GM19455 (cell line): ENCODE measurements around the gene KDM2B.
A peak's percentile ranks its signal among the peaks of the same experiment; 100 is the strongest.

Experiments
- ATAC-seq: cut with Tn5 transposase; IDR thresholded peaks from one replicate; pipeline ENCODE4 v1.9.1; 2021; ENCODE audit not compliant: unreplicated experiment

Gene KDM2B

DNA sequence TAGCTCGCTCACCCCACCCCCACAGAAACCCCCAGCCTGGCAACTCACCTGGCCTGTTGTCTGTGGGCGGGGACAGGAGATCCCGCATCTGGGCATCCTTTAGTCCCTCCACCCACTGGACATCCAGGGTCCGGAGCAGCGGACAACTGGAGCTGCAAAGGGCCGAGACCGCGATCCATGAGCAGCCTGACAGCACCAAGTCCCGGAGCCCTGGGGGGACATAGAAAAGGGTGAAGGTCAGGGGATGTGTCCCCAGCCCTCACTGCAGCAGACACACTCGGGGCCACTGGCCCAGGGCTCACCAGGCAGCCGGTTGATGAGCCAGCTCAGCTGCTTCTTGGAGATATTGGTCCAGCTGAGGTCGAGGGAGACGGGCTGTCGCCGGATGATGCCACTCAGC lies 140.1 kb downstream of the KDM2B start:
- no peak for ATAC-seq

- no peak for ATAC-seq
Measured at GRCh38 chr12:121439715-121440114, 141.1 kb downstream of the KDM2B start.

- ATAC-seq = no peak
Measured at GRCh38 chr12:121438905-121439304, 141.9 kb downstream of the KDM2B start.

- ATAC-seq = no peak
Measured at GRCh38 chr12:121436706-121437105, 144.1 kb downstream of the KDM2B start.

DNA sequence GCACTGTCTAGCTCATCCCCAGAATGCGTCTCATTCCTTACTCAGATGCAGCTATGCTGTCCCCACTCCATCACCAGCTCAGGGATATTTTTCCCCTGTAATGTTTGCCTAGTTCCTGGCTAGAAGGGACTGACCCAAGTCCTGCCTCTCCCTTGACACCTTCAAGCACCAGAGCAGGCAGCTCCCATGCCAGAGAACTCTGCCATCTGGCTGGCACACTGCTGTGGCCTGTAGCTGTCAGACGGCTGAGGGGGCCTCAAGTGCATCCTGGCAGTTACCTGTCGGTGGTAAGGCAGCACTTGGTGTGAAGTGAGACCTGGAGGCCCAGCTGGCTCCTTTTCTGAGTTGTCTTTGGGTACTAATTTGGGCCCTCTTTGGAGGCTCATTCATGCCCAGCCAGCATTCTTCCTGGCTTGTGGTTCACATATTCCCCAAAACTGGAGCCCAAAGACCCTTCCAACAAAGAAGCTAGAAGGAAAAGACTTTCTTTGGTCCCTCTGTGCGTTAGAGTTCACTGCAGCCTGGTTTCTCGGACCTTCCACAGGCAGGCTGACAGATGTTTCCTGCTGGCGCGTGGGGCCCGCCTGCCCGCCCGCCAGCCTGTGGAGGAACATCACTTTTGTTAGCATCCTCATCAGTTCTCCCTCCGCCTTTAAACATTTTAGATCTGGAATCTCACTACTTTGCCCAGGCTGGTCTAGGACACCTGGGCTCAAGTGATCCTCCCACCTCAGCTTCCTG lies 147.9 kb downstream of the KDM2B start:
- ATAC-seq = no peak

- ATAC-seq = no peak
Measured at GRCh38 chr12:121430833-121431415, 149.9 kb downstream of the KDM2B start.

DNA sequence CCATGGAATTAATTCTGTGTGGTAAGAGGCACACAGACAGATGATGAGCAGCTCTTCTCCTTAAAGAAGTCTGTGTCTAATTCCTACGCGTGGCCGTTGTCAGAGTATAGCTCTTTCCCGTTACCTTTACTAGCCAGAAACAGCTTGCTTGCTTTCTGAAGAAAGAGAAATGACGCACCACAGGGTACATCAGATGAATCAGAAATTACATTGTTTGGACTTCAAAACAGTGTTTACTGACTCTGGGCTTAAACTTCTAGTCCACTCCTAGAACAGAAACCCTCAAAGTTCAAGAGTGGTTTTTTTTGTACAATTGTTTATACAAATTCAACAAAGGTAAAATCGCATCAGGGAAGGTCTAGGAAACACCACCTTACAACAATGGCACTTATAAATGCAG lies 151.9 kb downstream of the KDM2B start:
- no peak for ATAC-seq

DNA sequence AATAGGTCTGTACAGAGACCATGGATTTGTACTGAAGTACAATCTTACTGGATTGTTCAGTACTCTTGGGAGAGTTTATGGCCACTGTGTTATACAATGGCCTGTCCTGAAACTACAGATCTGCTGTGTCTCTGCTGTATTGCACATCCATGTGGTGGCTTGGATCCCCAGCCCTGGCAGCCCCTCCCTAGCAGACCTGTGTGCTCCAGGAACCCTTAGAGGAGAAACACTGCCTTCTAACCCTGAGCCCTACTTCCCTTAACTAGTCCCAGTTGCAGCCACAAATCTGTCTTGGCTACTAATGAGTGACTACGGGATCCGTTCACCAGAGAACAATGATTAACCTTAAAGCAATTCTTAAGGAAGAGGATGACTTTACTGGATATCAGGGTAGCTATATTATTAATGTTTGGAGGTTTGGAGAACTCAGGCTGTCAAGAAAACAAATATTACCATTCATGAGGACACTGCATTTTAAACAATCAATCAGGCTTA lies 153.2 kb downstream of the KDM2B start:
- ATAC-seq = no peak

DNA sequence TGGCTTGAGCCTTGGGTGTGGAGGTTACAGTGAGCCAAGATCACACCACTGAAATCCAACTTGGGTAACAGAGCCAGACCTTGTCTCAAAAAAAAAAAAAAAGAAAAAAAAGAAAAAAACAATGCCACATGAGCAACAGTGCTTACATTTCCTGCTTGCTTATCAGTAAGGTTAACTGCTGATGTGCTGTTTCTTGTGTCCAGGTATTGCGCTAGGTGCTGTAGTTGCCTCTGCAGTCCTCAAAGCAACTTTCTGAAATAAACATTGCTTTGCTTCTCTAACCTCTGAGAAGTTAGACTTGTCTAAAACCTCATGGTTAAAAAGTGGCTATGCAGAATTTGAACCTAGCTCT lies 156.2 kb downstream of the KDM2B start:
- no peak for ATAC-seq

- no peak for ATAC-seq
Measured at GRCh38 chr12:121423682-121424623, 156.9 kb downstream of the KDM2B start.

DNA sequence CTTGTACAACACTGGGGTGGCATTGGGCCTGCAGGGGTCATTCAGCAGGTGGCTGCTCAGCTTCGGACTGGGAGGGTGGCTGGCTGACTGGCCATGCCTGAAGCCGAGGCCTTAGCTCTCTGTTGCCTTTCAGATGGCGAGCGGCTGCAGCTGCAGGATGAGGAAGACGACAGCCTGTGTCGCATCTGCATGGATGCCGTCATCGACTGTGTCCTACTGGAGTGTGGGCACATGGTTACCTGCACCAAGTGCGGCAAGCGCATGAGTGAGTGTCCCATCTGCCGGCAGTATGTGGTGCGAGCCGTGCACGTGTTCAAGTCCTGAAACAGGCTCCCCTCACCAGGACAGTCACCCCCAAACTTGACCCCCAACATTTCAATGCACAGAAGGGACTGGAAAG lies 157.6 kb downstream of the KDM2B start:
- ATAC-seq = no peak

- ATAC-seq = no peak
Measured at GRCh38 chr12:121420109-121420508, 160.7 kb downstream of the KDM2B start.

DNA sequence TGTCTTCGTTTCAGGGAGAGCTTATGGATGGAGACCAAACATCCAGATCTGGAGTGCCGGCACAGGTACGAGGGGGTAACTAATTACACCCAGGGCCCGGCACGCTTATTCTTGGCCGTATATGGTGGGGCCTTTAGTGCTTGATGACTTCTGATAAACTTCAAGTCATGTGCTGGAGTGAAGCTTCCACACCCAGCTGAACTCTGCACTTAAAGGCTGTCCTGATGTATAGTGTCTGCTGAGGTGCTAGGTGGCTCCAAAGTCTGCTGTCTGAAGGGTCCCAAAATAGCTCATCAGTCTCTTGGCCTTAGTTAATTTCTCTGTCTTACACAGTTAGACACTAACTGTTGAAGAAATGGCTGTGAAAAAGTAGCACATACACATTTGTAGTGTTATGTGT lies 163.0 kb downstream of the KDM2B start:
- no peak for ATAC-seq

DNA sequence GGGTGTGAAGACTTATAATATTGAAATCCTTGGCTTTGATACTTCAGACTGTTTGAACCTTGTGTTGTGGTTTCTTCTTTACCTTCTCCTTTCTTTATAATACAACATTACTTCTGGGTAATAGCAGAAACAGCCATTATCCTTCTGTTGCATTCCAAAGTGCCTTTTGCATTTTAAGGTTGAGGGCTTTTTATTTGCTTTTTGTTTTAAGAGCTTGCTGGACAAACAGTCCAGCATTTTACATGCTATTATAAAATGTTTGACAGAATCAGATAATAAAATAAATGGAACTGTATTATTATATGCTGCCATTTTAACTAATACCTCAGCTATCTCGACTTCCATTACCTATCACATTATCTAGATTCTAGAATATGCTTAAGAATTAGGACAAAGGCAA lies 166.9 kb downstream of the KDM2B start:
- ATAC-seq = no peak

- no peak for ATAC-seq
Measured at GRCh38 chr12:121405211-121405610, 175.6 kb downstream of the KDM2B start.

- ATAC-seq = no peak
Measured at GRCh38 chr12:121404734-121405133, 176.1 kb downstream of the KDM2B start.

DNA sequence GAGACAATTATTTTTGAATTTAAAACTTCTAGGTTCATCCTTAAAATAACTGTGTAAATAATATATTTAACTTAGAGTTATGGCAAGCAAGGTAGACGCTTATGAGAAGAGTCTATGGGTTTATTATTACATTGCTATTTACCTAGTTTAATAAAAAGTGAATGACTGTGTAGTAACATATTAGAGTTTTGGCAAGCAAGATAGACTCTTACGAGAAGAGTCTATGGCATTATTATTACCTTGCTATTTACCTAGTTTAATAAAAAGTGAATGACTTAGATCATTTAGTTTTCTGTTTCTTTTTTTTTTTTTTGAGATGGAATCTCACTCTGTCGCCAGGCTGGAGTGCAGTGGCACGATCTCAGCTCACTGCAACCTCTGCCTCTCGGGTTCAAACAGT lies 177.1 kb downstream of the KDM2B start:
- no peak for ATAC-seq

GRCh38 chr12:121400332-121401139 lies 180.3 kb downstream of the KDM2B start:
- ATAC-seq = peak; percentile 39

DNA sequence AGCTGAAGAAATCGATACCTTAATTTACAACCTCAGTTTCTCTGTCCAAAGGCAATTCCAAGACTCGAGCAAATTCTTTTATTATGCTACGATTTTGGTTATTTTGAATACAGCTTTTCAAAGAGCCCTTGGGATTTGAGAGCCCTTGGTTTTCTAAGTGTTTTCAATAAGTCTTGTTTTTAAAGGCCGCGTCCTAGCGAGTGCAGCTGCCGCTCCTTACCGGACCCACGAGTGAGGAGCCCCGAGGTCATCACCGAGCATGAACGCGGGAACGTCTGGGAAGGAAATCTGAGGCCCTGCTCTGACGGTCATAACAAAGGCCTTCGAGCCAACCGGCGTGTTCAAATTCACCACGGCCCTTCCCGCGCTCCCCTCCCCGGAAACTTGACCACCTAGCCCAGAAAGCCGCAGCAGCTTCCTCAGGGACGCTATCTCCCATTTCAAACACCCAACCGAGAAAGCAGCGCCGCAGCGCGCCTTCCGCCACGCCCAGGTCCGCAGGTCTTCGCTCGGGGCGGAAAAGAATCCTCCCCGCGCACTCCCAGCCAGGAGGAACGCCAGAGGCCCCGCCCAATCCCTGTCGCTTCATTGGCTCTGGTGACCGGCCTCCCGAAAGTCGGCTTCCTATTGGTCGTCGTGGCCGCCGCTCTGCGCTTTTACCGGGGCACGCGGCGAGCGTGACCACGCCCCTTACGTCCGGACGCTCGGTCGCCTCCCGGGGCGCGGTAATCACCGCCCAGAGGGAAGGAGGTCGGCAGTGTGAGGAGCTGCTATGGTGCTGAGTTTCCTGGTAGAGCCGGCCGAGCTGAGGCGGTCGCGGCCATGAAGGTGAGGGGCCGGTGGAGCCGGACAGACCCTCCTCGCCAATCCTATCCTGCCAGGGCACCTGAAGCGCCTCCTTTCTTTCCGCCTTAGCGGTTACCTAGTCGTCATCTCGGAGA lies 181.2 kb downstream of the KDM2B start, which contains the start of gene RNF34:
RNF34 (plus strand) TSS at position 728 of the 941 bp plus-strand sequence; CDS start at position 823, 95 bp downstream.
- peak; percentile 88 for ATAC-seq

- ATAC-seq = no peak
Measured at GRCh38 chr12:121398355-121398754, 182.5 kb downstream of the KDM2B start.
